HG03066 (cell line): ENCODE results near the gene FAN1.
"Not testable (repeated sequence)": the region's sequence is repeated elsewhere in the genome, so short reads cannot be mapped to it uniquely, and the experiment has no call there.

Source experiments
- ATAC-seq: cut with Tn5 transposase; IDR thresholded peaks from one replicate; pipeline ENCODE4 v1.9.1; 2021; ENCODE audit warnings: low read depth; ENCODE audit not compliant: unreplicated experiment

The FAN1 gene

GRCh38 chr15:30903497-30904187, at the start of gene FAN1:
Gene FAN1, plus strand, starts transcription at chr15:30903915. Its CDS starts 749 bp downstream, at chr15:30904664.
- peak; percentile 91 for ATAC-seq

- ATAC-seq = no peak
Observed at GRCh38 chr15:30859091-30859874, 44.4 kb upstream of the FAN1 start.

GRCh38 chr15:30865257-30865656, 38.5 kb upstream of the FAN1 start:
- no peak for ATAC-seq

- ATAC-seq = no peak
Observed at GRCh38 chr15:30870681-30871080, 33.0 kb upstream of the FAN1 start.

GRCh38 chr15:30872341-30872748, 31.4 kb upstream of the FAN1 start:
- ATAC-seq = no peak

- no peak for ATAC-seq
Observed at GRCh38 chr15:30877070-30877469, 26.6 kb upstream of the FAN1 start.

- ATAC-seq = no peak
Observed at GRCh38 chr15:30878515-30878914, 25.2 kb upstream of the FAN1 start.

- no peak for ATAC-seq
Observed at GRCh38 chr15:30882849-30883433, 20.8 kb upstream of the FAN1 start.

- not testable (repeated sequence) for ATAC-seq
Observed at GRCh38 chr15:30883666-30884065, 20.0 kb upstream of the FAN1 start.

- ATAC-seq = no peak
Observed at GRCh38 chr15:30885814-30886213, 17.9 kb upstream of the FAN1 start.

GRCh38 chr15:30889196-30889595, 14.5 kb upstream of the FAN1 start:
- ATAC-seq = no peak

- no peak for ATAC-seq
Observed at GRCh38 chr15:30895461-30896210, 8.1 kb upstream of the FAN1 start.

GRCh38 chr15:30896211-30896606, 7.5 kb upstream of the FAN1 start:
- no peak for ATAC-seq

- ATAC-seq = no peak
Observed at GRCh38 chr15:30901889-30902288, 1.8 kb upstream of the FAN1 start.

- ATAC-seq = no peak
Observed at GRCh38 chr15:30904812-30905211, 1.1 kb downstream of the FAN1 start.

GRCh38 chr15:30905821-30906220, 2.1 kb downstream of the FAN1 start:
- no peak for ATAC-seq

- ATAC-seq = no peak
Observed at GRCh38 chr15:30906366-30906765, 2.7 kb downstream of the FAN1 start.

- no peak for ATAC-seq
Observed at GRCh38 chr15:30913761-30914160, 10.0 kb downstream of the FAN1 start.

- no peak for ATAC-seq
Observed at GRCh38 chr15:30917013-30917412, 13.3 kb downstream of the FAN1 start.

- ATAC-seq = no peak
Observed at GRCh38 chr15:30917675-30918074, 14.0 kb downstream of the FAN1 start.

- no peak for ATAC-seq
Observed at GRCh38 chr15:30918366-30918765, 14.7 kb downstream of the FAN1 start.
